Activated gamma-delta T cell treated with anti-CD3 and anti-CD28 coated beads, Interleukin-2, amount 50 U/mL, for 16 hours (primary cell): ENCODE results near the gene AUNIP.

Experiments
- DNase-seq: peaks from one replicate; pipeline ENCODE4 v3.0.0-alpha.2; 2020; ENCODE audit warnings: low read depth

Gene AUNIP

GRCh38 chr1:25829046-25829445 is 30.2 kb downstream of the AUNIP start:
- no peak for DNase-seq

GRCh38 chr1:25828491-25828890 is 30.8 kb downstream of the AUNIP start:
- DNase-seq, result no peak

GRCh38 chr1:25826571-25826970 is 32.7 kb downstream of the AUNIP start:
- no peak for DNase-seq

- DNase-seq, result no peak
Observed at GRCh38 chr1:25825605-25826004, 33.7 kb downstream of the AUNIP start.

GRCh38 chr1:25821630-25822091 is 37.6 kb downstream of the AUNIP start:
- DNase-seq, result no peak

GRCh38 chr1:25821112-25821476 is 38.2 kb downstream of the AUNIP start:
- no peak for DNase-seq

- peak; percentile 54 for DNase-seq
Observed at GRCh38 chr1:25820247-25821111, 38.8 kb downstream of the AUNIP start.

- DNase-seq, result peak; percentile 88
Observed at GRCh38 chr1:25819491-25820246, 39.6 kb downstream of the AUNIP start, which contains the start of gene MTFR1L. MTFR1L (plus strand) TSS chr1:25819954; CDS start chr1:25823105, 3,151 bp downstream.

- no peak for DNase-seq
Observed at GRCh38 chr1:25818569-25818968, 40.7 kb downstream of the AUNIP start.

GRCh38 chr1:25817840-25818501 is 41.3 kb downstream of the AUNIP start:
- no peak for DNase-seq

- DNase-seq, result no peak
Observed at GRCh38 chr1:25816112-25816718, 43.0 kb downstream of the AUNIP start.

- no peak for DNase-seq
Observed at GRCh38 chr1:25815208-25816111, 43.8 kb downstream of the AUNIP start.

- no peak for DNase-seq
Observed at GRCh38 chr1:25814549-25815087, 44.6 kb downstream of the AUNIP start.

- no peak for DNase-seq
Observed at GRCh38 chr1:25813734-25814471, 45.4 kb downstream of the AUNIP start.

GRCh38 chr1:25813071-25813733 is 46.1 kb downstream of the AUNIP start:
- DNase-seq, result no peak

- no peak for DNase-seq
Observed at GRCh38 chr1:25811384-25812082, 47.7 kb downstream of the AUNIP start.

- DNase-seq, result peak; percentile 72
Observed at GRCh38 chr1:25810341-25811299, 48.6 kb downstream of the AUNIP start.

- no peak for DNase-seq
Observed at GRCh38 chr1:25809929-25810328, 49.3 kb downstream of the AUNIP start.
